GM23248 (cell line): ENCODE results near the gene AMOTL1. TPM values are rescaled to one million over a fixed set of nuclear protein-coding genes. Genes with fewer than 3 reads are reported as not detected.
"Not testable (repeated sequence)": the region's sequence is repeated elsewhere in the genome, so short reads cannot be mapped to it uniquely, and the experiment has no call there.

ENCODE experiments used
- DNase-seq: peaks from one replicate; pipeline ENCODE4 v3.0.0-alpha.2; 2015
- H2AFZ ChIP-seq: fragments of 200-600 bp; sonication (generic); 2 replicates; pipeline ENCODE4 v1.6.1; 2016; ENCODE audit warnings: antibody characterized with exemption
- H3F3A ChIP-seq: fragments of 200-600 bp; sonication (generic); 2 replicates; pipeline ENCODE4 v1.6.1; 2016; ENCODE audit warnings: mild to moderate bottlenecking, antibody characterized with exemption, mixed run types; ENCODE audit not compliant: insufficient read depth
- H3K27ac ChIP-seq: fragments of 200-600 bp; sonication (generic); 2 replicates; pipeline ENCODE4 v1.5.1; 2016; ENCODE audit warnings: mild to moderate bottlenecking
- H3K27me3 ChIP-seq: fragments of 200-600 bp; sonication (generic); replicated peaks from 2 replicates; pipeline ENCODE4 v1.6.1; 2016; ENCODE audit warnings: mild to moderate bottlenecking; ENCODE audit not compliant: insufficient read depth
- H3K36me3 ChIP-seq: fragments of 200-600 bp; sonication (generic); 2 replicates; pipeline ENCODE4 v1.6.1; 2016; ENCODE audit warnings: low read depth, mild to moderate bottlenecking
- H3K4me1 ChIP-seq: fragments of 200-600 bp; sonication (generic); 2 replicates; pipeline ENCODE4 v1.6.1; 2016; ENCODE audit warnings: mild to moderate bottlenecking; ENCODE audit not compliant: insufficient read depth
- H3K4me2 ChIP-seq: fragments of 200-600 bp; sonication (generic); one replicate; pipeline ENCODE4 v1.6.1; 2016; ENCODE audit warnings: mild to moderate bottlenecking; ENCODE audit not compliant: unreplicated experiment
- H3K4me3 ChIP-seq: fragments of 200-600 bp; sonication (generic); 2 replicates; pipeline ENCODE4 v1.5.1; 2016; ENCODE audit warnings: mild to moderate bottlenecking
- H3K79me2 ChIP-seq: fragments of 200-600 bp; sonication (generic); 2 replicates; pipeline ENCODE4 v1.6.1; 2016; ENCODE audit warnings: mild to moderate bottlenecking; ENCODE audit not compliant: insufficient read depth
- H3K9ac ChIP-seq: fragments of 200-600 bp; sonication (generic); 2 replicates; pipeline ENCODE4 v1.6.1; 2016; ENCODE audit warnings: mild to moderate bottlenecking
- H3K9me2 ChIP-seq: fragments of 200-600 bp; sonication (generic); 2 replicates; pipeline ENCODE4 v1.6.1; 2016; ENCODE audit warnings: mixed run types, mild to moderate bottlenecking, moderate library complexity; ENCODE audit not compliant: insufficient read depth
- H3K9me3 ChIP-seq: fragments of 200-600 bp; sonication (generic); one replicate; pipeline ENCODE4 v1.6.1; 2017; ENCODE audit warnings: low read depth
- H4K20me1 ChIP-seq: fragments of 200-600 bp; sonication (generic); 2 replicates; pipeline ENCODE4 v1.6.0; 2016; ENCODE audit not compliant: insufficient read depth
- EZH2 ChIP-seq: fragments of 200-600 bp; sonication (generic); IDR thresholded peaks from 2 replicates; pipeline ENCODE4 v1.6.1; 2018; ENCODE audit warnings: antibody characterized with exemption, mild to moderate bottlenecking; ENCODE audit not compliant: insufficient read depth, poor library complexity, severe bottlenecking
- EZH2phosphoT487 ChIP-seq: fragments of 200-600 bp; sonication (generic); IDR thresholded peaks from 2 replicates; pipeline ENCODE4 v1.6.1; 2018; ENCODE audit warnings: antibody characterized with exemption, moderate library complexity, mild to moderate bottlenecking, low read depth; ENCODE audit not compliant: insufficient read depth
- WGBS, 2 experiments: methylation state at CpG; one replicate each; pipeline ENCODE4 v1.1.6; 2015 to 2017; ENCODE audit warnings: low lambda C conversion rate in 2 of 2, low coverage in 1 of 2; ENCODE audit errors: missing lambda C conversion rate in 2 of 2; 5-methylcytosine and 5-hydroxymethylcytosine counted together
- in situ Hi-C: fragments of 300-500 bp; cut with MboI; formaldehyde crosslinking; loops from 2 replicates; pipeline ENCODE4 v1.15.0; 2020
- polyA plus RNA-seq: library from polyadenylated mRNA; unstranded; fragments of >200 nt; fragmentation: Nextera tagmentation; extraction: Ambion mirVana; gene quantifications from 2 replicates; pipeline ENCODE4 v1.2.1, GENCODE V29; 2016
- total RNA-seq: library from RNA; depleted of rRNA; stranded (reverse); fragments of >200 nt; shearing (Covaris generic); gene quantifications from 2 replicates; pipeline ENCODE4 v1.2.3, GENCODE V29; 2014

The AMOTL1 gene
- total and polyA plus RNA-seq, 2 experiments from 2014 or later = 22.3 to 50.8 TPM

DNA sequence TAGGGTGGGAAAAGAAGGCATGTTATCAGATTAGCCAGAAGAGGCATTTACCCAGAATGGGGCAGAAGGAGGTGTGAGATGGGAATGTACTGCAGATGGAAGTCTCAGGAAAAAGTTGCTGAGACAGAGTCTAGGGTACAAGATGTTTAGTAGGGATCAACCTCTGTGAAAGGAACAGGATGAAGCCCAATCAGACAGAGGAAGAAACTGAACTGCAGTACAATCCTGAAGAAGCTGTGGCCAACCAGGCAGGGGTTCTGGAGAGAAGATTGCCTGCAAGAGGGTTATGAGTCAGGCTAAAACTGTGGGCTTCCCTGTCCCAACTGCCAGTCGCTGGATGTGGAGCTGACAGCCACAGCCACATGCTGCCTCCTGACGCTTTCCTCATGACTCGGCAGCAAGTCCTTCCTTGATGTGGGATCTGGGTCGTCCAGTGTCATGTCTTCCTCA lies 141.2 kb downstream of the AMOTL1 start:
- no peaks in the 10 kb centered on the region for H3K79me2 ChIP-seq
- no peak for TF ChIP-seq EZH2phosphoT487
- no peak for TF ChIP-seq EZH2
- peaks cover 25% of the 10 kb centered on the region for H3K4me1 ChIP-seq
- H3K36me3 ChIP-seq = peaks cover 13% of the 10 kb centered on the region; the same call in 1 of the 2 replicates
- 6 to 21% methylated on average over 4 of the region's 4 CpGs for WGBS, 2 experiments
- no peaks in the 10 kb centered on the region for H3K9me3 ChIP-seq
- in situ Hi-C loops = no loop called here
- no peak overlapping the region for H2AFZ ChIP-seq
- H3K9me2 ChIP-seq = no peaks in the 10 kb centered on the region
- H3K4me2 ChIP-seq = peak overlapping the region; percentile 21
- H3F3A ChIP-seq = peaks cover 18% of the 10 kb centered on the region
- peak overlapping the region; percentile 58 for H3K27ac ChIP-seq
- H3K4me3 ChIP-seq = no peak overlapping the region
- peak; percentile 81 for DNase-seq
- H4K20me1 ChIP-seq = no peaks in the 10 kb centered on the region
- H3K9ac ChIP-seq = 0 out of 2 replicates have a peak overlapping the region, but pooled peaks have one; percentile 3
- H3K27me3 ChIP-seq = no peaks in the 10 kb centered on the region

DNA sequence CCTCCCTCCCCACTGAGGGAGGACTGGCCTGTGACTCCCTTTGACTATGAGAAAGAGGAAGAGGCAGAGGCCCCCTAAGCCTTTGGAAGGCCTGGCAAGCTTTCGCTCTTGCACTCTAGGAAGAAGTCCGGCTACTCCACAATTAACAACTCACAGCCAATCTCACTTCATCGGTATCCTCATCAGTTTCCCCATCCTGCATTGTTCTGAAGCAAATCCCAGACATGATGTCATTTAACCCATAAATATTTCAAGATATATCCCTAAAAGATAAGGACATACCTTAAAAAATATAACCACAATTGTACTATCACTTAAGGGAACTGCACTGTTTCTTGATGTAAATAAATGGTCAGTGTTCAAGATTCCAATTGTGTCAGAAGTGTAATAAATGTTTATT lies 142.1 kb downstream of the AMOTL1 start:
- TF ChIP-seq EZH2 (no peak), EZH2phosphoT487 (no peak)
- Histone ChIP-seq H3K4me2 (peak overlapping the region; percentile 13), H3K4me1 (peaks cover 25% of the 10 kb centered on the region), H3K79me2 (no peaks in the 10 kb centered on the region), H3K9me3 (no peaks in the 10 kb centered on the region), H3K9ac (no peak overlapping the region), H3F3A (peaks cover 18% of the 10 kb centered on the region), H2AFZ (no peak overlapping the region), H3K27ac (peak overlapping the region; percentile 58), H3K4me3 (no peak overlapping the region), H3K27me3 (no peaks in the 10 kb centered on the region), H3K9me2 (no peaks in the 10 kb centered on the region), H3K36me3 (peaks cover 7% of the 10 kb centered on the region; the same call in 1 of the 2 replicates), H4K20me1 (no peaks in the 10 kb centered on the region)
- 41 to 46% methylated on average over 3 of the region's 3 CpGs for WGBS, 2 experiments
- in situ Hi-C loops = no loop called here
- DNase-seq = no peak

DNA sequence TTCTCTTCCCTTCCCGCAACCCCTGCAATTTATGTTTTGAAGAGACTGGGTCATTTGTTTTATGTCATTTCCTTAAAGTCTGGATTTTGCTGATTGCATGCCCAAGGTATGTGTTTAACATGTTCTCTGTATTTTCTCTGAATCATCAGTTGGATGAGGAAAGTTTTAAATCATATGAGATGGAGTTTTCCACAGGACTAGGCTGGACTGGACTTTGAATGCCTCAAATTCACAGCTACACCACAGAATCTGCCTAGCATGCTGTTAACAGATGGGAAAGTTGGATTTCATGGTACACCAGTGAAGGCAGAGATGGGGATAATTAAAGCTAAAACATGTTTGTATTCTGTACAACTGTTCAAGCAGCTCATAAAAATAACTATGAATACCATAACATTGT lies 142.6 kb downstream of the AMOTL1 start:
- H3K27ac ChIP-seq = peak overlapping the region; percentile 58
- 0 out of 2 replicates have a peak, but pooled peaks cover 2% of the 10 kb centered on the region for H3K36me3 ChIP-seq
- H3K4me2 ChIP-seq = peak overlapping the region; percentile 13
- H3K9me2 ChIP-seq = no peaks in the 10 kb centered on the region
- H3K79me2 ChIP-seq = no peaks in the 10 kb centered on the region
- no peaks in the 10 kb centered on the region for H4K20me1 ChIP-seq
- DNase-seq = peak; percentile 88
- H3K4me1 ChIP-seq = peaks cover 25% of the 10 kb centered on the region
- TF ChIP-seq EZH2 (no peak), EZH2phosphoT487 (no peak)
- H3F3A ChIP-seq = peaks cover 18% of the 10 kb centered on the region
- no peak overlapping the region for H3K9ac ChIP-seq
- 2 to 4% methylated on average over 1 of the region's 1 CpG for WGBS, 2 experiments
- H3K9me3 ChIP-seq = no peaks in the 10 kb centered on the region
- H3K4me3 ChIP-seq = no peak overlapping the region
- in situ Hi-C loops = no loop called here
- no peak overlapping the region for H2AFZ ChIP-seq
- no peaks in the 10 kb centered on the region for H3K27me3 ChIP-seq

GRCh38 chr11:94912806-94913205 lies 144.7 kb downstream of the AMOTL1 start:
- no peak overlapping the region for H3K4me3 ChIP-seq
- no peak overlapping the region for H3K27ac ChIP-seq
- in situ Hi-C loops = no loop called here
- H3K9me3 ChIP-seq = no peaks in the 10 kb centered on the region
- no peak overlapping the region for H2AFZ ChIP-seq
- no peaks in the 10 kb centered on the region for H4K20me1 ChIP-seq
- TF ChIP-seq EZH2 = no peak
- TF ChIP-seq EZH2phosphoT487 = no peak
- no peaks in the 10 kb centered on the region for H3K27me3 ChIP-seq
- H3K4me2 ChIP-seq = no peak overlapping the region
- peaks cover 18% of the 10 kb centered on the region for H3F3A ChIP-seq
- H3K79me2 ChIP-seq = no peaks in the 10 kb centered on the region
- H3K36me3 ChIP-seq = no peaks in the 10 kb centered on the region
- H3K9ac ChIP-seq = no peak overlapping the region
- no peak for DNase-seq
- WGBS, 2 experiments = 95 to 97% methylated on average over 9 of the region's 9 CpGs
- no peaks in the 10 kb centered on the region for H3K9me2 ChIP-seq
- peaks cover 25% of the 10 kb centered on the region for H3K4me1 ChIP-seq

- H3K79me2 ChIP-seq, H2AFZ ChIP-seq, H3K27ac ChIP-seq, H3K4me3 ChIP-seq, H4K20me1 ChIP-seq, H3K4me2 ChIP-seq, H3K27me3 ChIP-seq, H3K9me2 ChIP-seq, DNase-seq, H3K36me3 ChIP-seq, in situ Hi-C loops, H3K9ac ChIP-seq, H3K9me3 ChIP-seq: not testable (repeated sequence)
- Histone ChIP-seq H3K4me1 (peaks cover 24% of the 10 kb centered on the region), H3F3A (peaks cover 17% of the 10 kb centered on the region)
- 97 to 100% methylated on average over 2 of the region's 2 CpGs for WGBS, 2 experiments
Observed at GRCh38 chr11:94913718-94914394, 145.7 kb downstream of the AMOTL1 start.
